Osteoblast (primary cell): Measurements from ENCODE around the gene WDR37. TPM values are rescaled to one million over a fixed set of nuclear protein-coding genes. Genes with fewer than 3 reads are reported as not detected.

Experiments
- DNase-seq: peaks from one replicate; pipeline ENCODE4 v3.0.0; 2011; ENCODE audit warnings: low spot score, mixed read lengths; ENCODE audit not compliant: insufficient read length; ENCODE audit errors: missing footprints
- H2AFZ ChIP-seq: 2 replicates; pipeline ENCODE4 v1.6.0; 2011; ENCODE audit warnings: mild to moderate bottlenecking, low read length
- H3K27ac ChIP-seq: 2 replicates; pipeline ENCODE4 v1.5.1; 2011; ENCODE audit warnings: mild to moderate bottlenecking, low read depth, low read length, moderate library complexity
- H3K27me3 ChIP-seq: 2 replicates; pipeline ENCODE4 v1.6.0; 2012; ENCODE audit warnings: mild to moderate bottlenecking, control low read depth, inconsistent platforms, low read length, moderate library complexity; ENCODE audit not compliant: insufficient read depth
- H3K36me3 ChIP-seq: 2 replicates; pipeline ENCODE4 v1.5.1; 2011; ENCODE audit warnings: mild to moderate bottlenecking, low read length, control low read depth, moderate library complexity; ENCODE audit not compliant: insufficient read depth
- H3K4me1 ChIP-seq: 2 replicates; pipeline ENCODE4 v1.5.1; 2011; ENCODE audit warnings: mild to moderate bottlenecking, low read length, control low read depth, moderate library complexity; ENCODE audit not compliant: insufficient read depth
- H3K4me2 ChIP-seq: 2 replicates; pipeline ENCODE4 v1.6.0; 2011; ENCODE audit warnings: mild to moderate bottlenecking, low read length; ENCODE audit not compliant: insufficient read depth
- H3K4me3 ChIP-seq: fragments of 200-600 bp; sonication (generic); 3 replicates; pipeline ENCODE4 v1.5.1; 2012; ENCODE audit warnings: mild to moderate bottlenecking, low read length, inconsistent platforms; ENCODE audit not compliant: insufficient read depth
- H3K79me2 ChIP-seq: 2 replicates; pipeline ENCODE4 v1.6.0; 2012; ENCODE audit warnings: mild to moderate bottlenecking, low read length, control low read depth, inconsistent platforms; ENCODE audit not compliant: insufficient read depth
- H3K9me3 ChIP-seq: 2 replicates; pipeline ENCODE4 v1.5.1; 2011; ENCODE audit warnings: low read depth, low read length, control low read depth
- H4K20me1 ChIP-seq: 2 replicates; pipeline ENCODE4 v1.6.0; 2012; ENCODE audit warnings: mild to moderate bottlenecking, low read length, control low read depth; ENCODE audit not compliant: insufficient read depth
- CTCF ChIP-seq: IDR thresholded peaks from 2 replicates; pipeline ENCODE4 v1.5.1; 2011; ENCODE audit warnings: mild to moderate bottlenecking, low read depth, low read length, moderate library complexity; ENCODE audit errors: extremely low read depth
- total RNA-seq: library from RNA; depleted of rRNA; stranded (reverse); fragments of >200 nt; gene quantifications from 2 replicates; pipeline ENCODE4 v1.2.3, GENCODE V29; 2012

WDR37 gene
- total RNA-seq, 1 donor, result 18.8 TPM

GRCh38 chr10:1054684-1055083 is 1.5 kb upstream of the WDR37 start:
- H3K4me2 ChIP-seq, result peak overlapping the region; percentile 72
- H3K36me3 ChIP-seq, result peaks cover 7% of the 10 kb centered on the region
- peaks cover 33% of the 10 kb centered on the region for H3K4me1 ChIP-seq
- H3K4me3 ChIP-seq, result peak overlapping the region; percentile 22
- no peak overlapping the region for H2AFZ ChIP-seq
- H3K27me3 ChIP-seq, result no peaks in the 10 kb centered on the region
- no peak for TF ChIP-seq CTCF
- H3K27ac ChIP-seq, result peak overlapping the region; percentile 96
- H3K9me3 ChIP-seq, result no peaks in the 10 kb centered on the region
- peaks cover 85% of the 10 kb centered on the region for H3K79me2 ChIP-seq
- H4K20me1 ChIP-seq, result peaks cover 20% of the 10 kb centered on the region
- no peak for DNase-seq

- H3K27ac ChIP-seq, result peak overlapping the region; percentile 96
- peak overlapping the region; percentile 76 for H2AFZ ChIP-seq
- H4K20me1 ChIP-seq, result peaks cover 24% of the 10 kb centered on the region
- H3K9me3 ChIP-seq, result no peaks in the 10 kb centered on the region
- DNase-seq, result no peak
- H3K4me1 ChIP-seq, result peaks cover 32% of the 10 kb centered on the region
- TF ChIP-seq CTCF, result no peak
- H3K4me3 ChIP-seq, result peak overlapping the region; percentile 96
- peaks cover 6% of the 10 kb centered on the region for H3K36me3 ChIP-seq
- no peaks in the 10 kb centered on the region for H3K27me3 ChIP-seq
- H3K4me2 ChIP-seq, result peak overlapping the region; percentile 72
- H3K79me2 ChIP-seq, result peaks cover 92% of the 10 kb centered on the region
Observed at GRCh38 chr10:1057106-1057657, 997 bp downstream of the WDR37 start.

- peak overlapping the region; percentile 72 for H3K4me2 ChIP-seq
- H3K27ac ChIP-seq, result no peak overlapping the region
- H3K36me3 ChIP-seq, result peaks cover under 1% of the 10 kb centered on the region
- H2AFZ ChIP-seq, result no peak overlapping the region
- no peak for DNase-seq
- H3K4me1 ChIP-seq, result peaks cover 32% of the 10 kb centered on the region
- H3K4me3 ChIP-seq, result no peak overlapping the region
- H3K79me2 ChIP-seq, result peaks cover 92% of the 10 kb centered on the region
- H4K20me1 ChIP-seq, result peaks cover 28% of the 10 kb centered on the region
- no peaks in the 10 kb centered on the region for H3K9me3 ChIP-seq
- no peak for TF ChIP-seq CTCF
- H3K27me3 ChIP-seq, result no peaks in the 10 kb centered on the region
Observed at GRCh38 chr10:1058017-1058416, 1.8 kb downstream of the WDR37 start.

- Histone ChIP-seq H3K36me3 (peaks cover 11% of the 10 kb centered on the region), H3K4me1 (peaks cover 26% of the 10 kb centered on the region), H4K20me1 (peaks cover 36% of the 10 kb centered on the region)
Observed at GRCh38 chr10:1059902-1060301, 3.7 kb downstream of the WDR37 start.

More at GRCh38 chr10:1059902-1060301, 3.7 kb downstream of the WDR37 start:
- H2AFZ ChIP-seq, result no peak overlapping the region
- H3K4me3 ChIP-seq, result no peak overlapping the region
- no peak for DNase-seq
- H3K9me3 ChIP-seq, result no peaks in the 10 kb centered on the region
- peaks cover 91% of the 10 kb centered on the region for H3K79me2 ChIP-seq
- H3K4me2 ChIP-seq, result no peak overlapping the region
- no peak for TF ChIP-seq CTCF
- H3K27ac ChIP-seq, result no peak overlapping the region
- H3K27me3 ChIP-seq, result no peaks in the 10 kb centered on the region
